Spleen (tissue), 7 donors: Measurements from ENCODE around the gene FSIP1.
"Not testable (repeated sequence)": the region's sequence is repeated elsewhere in the genome, so short reads cannot be mapped to it uniquely, and the experiment has no call there.

Source experiments
- POLR2A ChIP-seq, 3 donors: fragments of 450-650 bp; IDR thresholded peaks; one replicate each; pipeline ENCODE4 v1.5.1; 2017; ENCODE audit warnings: antibody characterized with exemption in 3 of 3, mild to moderate bottlenecking in 1 of 3
- POLR2AphosphoS5 ChIP-seq, 3 donors: sonication (generic); formaldehyde crosslinking; IDR thresholded peaks; one replicate each; pipeline ENCODE4 v1.5.1; 2017; ENCODE audit warnings: antibody characterized with exemption in 3 of 3
- TF ChIP-seq, protein P1 (sequence below), 11 experiments: fragments of 200-600 bp in 7 of 11; fragments of 450-650 bp in 4 of 11; sonication (generic) in 4 of 11; IDR thresholded peaks in 8 of 11; conservative IDR thresholded peaks in 3 of 11; 1 replicate in 7 of 11; 2 replicates in 4 of 11; pipeline versions ENCODE4 v1.4.0 to v1.8.0; 2016 to 2021; ENCODE audit warnings: antibody characterized with exemption in 11 of 11, inconsistent platforms in 4 of 11, mild to moderate bottlenecking in 1 of 11
- donor health status: DM: no; HTN: no; CAD: no; lungs with moderate emphysema.
- donor health status: DM: no; HTN: no; CAD: no.
- donor health status: DM: no; HTN: no; CAD: no.

DNA sequence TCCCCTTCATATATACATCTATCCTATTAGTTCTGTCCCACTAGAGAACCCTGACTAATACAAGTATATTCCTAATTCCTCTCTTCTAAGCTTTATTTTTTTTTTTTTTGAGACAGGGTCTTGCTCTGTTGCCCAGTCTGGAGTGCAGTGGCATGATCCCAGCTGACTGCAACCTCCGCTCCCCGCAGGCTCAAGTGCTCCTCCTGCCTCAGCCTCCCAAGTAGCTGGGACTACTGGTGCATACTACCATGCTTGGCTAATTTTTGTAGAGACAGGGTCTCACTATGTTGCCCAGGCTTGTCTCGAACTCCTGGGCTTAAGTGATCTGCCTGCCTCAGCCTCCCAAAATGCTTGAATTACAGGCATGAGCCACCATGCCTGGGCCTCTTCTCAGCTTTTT lies 30.0 kb upstream of the FSIP1 start:
- TF ChIP-seq, protein P1, sequence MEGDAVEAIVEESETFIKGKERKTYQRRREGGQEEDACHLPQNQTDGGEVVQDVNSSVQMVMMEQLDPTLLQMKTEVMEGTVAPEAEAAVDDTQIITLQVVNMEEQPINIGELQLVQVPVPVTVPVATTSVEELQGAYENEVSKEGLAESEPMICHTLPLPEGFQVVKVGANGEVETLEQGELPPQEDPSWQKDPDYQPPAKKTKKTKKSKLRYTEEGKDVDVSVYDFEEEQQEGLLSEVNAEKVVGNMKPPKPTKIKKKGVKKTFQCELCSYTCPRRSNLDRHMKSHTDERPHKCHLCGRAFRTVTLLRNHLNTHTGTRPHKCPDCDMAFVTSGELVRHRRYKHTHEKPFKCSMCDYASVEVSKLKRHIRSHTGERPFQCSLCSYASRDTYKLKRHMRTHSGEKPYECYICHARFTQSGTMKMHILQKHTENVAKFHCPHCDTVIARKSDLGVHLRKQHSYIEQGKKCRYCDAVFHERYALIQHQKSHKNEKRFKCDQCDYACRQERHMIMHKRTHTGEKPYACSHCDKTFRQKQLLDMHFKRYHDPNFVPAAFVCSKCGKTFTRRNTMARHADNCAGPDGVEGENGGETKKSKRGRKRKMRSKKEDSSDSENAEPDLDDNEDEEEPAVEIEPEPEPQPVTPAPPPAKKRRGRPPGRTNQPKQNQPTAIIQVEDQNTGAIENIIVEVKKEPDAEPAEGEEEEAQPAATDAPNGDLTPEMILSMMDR (IDR thresholded peaks at IDR 0.05 in 8 of 11, conservative IDR thresholded peaks at IDR 0.05 in 3 of 11), result not testable (repeated sequence)
- TF ChIP-seq POLR2A, POLR2AphosphoS5 (IDR thresholded peaks at IDR 0.05): not testable (repeated sequence)
